ENCODE data around the gene USP32. TPM values are rescaled to one million over a fixed set of nuclear protein-coding genes. Genes with fewer than 3 reads are reported as not detected.

USP32 gene
- total and polyA plus RNA-seq, 10 of the 15 experiments (the other 5 are each of a cell fraction or from before 2014, with no cell fraction given) = 7.8 to 37.3 (median 25.5) TPM

DNA sequence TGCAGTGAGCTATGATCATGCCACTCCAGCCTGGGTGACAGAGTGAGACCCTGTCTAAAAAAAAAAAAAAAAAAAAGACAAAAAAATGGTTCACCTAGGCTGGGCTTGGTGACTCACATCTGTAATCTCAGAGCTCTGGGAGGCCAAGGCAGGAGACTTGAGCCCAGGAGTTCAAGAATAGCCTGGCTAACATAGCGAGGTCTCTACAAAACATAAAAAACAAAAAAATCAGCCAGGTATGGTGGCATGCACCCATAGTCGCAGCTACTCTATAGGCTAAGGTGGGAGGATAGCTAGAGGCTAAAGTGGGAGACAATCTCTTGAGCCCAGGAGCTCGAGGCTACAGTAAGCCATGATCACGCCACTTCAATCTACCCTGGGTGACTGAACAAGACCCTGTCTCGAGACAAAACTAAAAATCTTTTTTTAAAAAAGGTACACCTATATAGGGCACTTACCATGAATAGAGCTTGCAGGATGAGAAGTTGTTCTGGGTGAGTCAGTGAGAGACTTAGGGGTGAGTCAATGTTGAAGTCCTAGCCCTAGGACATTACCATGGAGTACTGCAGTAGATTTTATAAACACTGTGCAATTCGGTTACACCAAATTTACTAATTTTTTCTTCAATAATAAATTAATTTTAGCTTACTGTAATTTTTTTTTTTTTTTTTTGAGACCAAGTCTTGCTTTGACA, 19.0 kb downstream of the USP32 start (continued):
- no peak for TF ChIP-seq EGR1 (IDR thresholded peaks at IDR 0.05; ENCODE audit: borderline replicate concordance in 1 of 2, low read depth in 2 of 2, low read length in 2 of 2)

DNA sequence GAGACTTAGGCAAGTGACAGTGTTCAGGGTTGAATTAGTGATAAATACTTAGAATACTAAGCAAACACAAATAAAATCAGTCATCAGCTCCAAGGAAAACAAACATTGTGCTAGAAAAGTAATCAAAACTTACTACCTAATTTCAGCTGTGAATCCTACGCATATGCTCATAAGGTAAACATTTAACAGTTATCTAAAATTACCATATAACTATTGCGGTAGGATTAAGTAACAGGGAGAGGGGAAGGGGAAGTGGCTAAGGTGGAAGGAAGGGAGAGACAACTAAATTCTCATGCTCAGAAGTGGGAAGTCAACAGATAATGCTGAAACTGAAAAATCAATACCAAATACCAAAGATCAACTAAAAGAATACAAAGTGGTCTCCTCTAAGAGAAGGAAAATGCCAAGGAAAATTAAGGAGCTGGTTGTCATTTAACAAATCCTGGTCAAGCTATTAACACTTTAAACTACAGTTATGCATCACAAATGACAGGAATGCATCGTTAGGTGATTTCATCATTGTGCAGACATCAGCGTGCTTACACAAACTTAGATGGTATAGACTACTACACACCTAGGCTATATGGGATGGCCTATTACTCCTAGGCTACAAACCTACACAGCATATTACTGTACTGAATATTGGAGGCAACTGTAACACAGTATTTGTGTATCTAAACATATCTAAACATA, 20.0 kb downstream of the USP32 start:
- ChIA-PET CTCF (interaction anchor here (0.7 kb wide), 1 partner anchor 17 kb away, joined by 8 read pairs; no protein-coding TSS in a partner anchor), POLR2A (interaction anchor here (0.7 to 1.3 kb wide), 3 partner anchors 13 to 18 kb away, joined by 3 to 6 read pairs (median 5); no protein-coding TSS in a partner anchor), SMC1A (ENCODE audit: uncharacterized antibody, unreplicated experiment) (interaction anchor here (1.0 to 1.8 kb wide), 3 partner anchors 11 to 14 kb away, joined by 3 to 7 read pairs (median 5); no protein-coding TSS in a partner anchor), RAD21 (ENCODE audit: unreplicated experiment) (no interaction called here)
- FAIRE-seq (no peak), DNase-seq (ENCODE audit: low read depth, low spot score) (no peak), ATAC-seq (no peak)
- Histone ChIP-seq H2AFZ (ENCODE audit: control insufficient read depth, low read depth, low read length) (no peak overlapping the region), H3K9me3 (replicated peaks; ENCODE audit: control insufficient read depth, insufficient read depth, low read length) (no peaks in the 10 kb centered on the region; the same call in 2 of the 3 replicates), H3K27me3 (replicated peaks in 1 of 2; ENCODE audit: control insufficient read depth in 2 of 2, insufficient read depth in 2 of 2, low read length in 1 of 2) (no peaks in the 10 kb centered on the region), H3K4me1 (ENCODE audit: control insufficient read depth, insufficient read depth, low read length) (no peaks in the 10 kb centered on the region), H3K27ac (ENCODE audit: control insufficient read depth, insufficient read depth) (no peak overlapping the region), H3K9ac (ENCODE audit: control insufficient read depth, insufficient read depth, low read length) (no peak overlapping the region), H3K79me2 (ENCODE audit: control insufficient read depth, insufficient read depth, low read length) (peaks cover 7% of the 10 kb centered on the region), H4K20me1 (ENCODE audit: control insufficient read depth, insufficient read depth) (no peaks in the 10 kb centered on the region), H3K4me2 (ENCODE audit: control insufficient read depth, insufficient read depth) (no peak overlapping the region), H3K36me3 (ENCODE audit: control insufficient read depth in 2 of 2, insufficient read depth in 2 of 2, low read length in 1 of 2) (no peaks in the 10 kb centered on the region; a peak in 1 of 4 replicates), H3K4me3 (no peak overlapping the region)
- TSS peak; percentile 31 for BruUV-seq (replicated peaks)
- intact Hi-C loops (cut with micrococcal nuclease; ENCODE audit: unreplicated experiment) (no loop called here), in situ Hi-C loops (cut with MboI) (no loop called here)
- WGBS (ENCODE audit: insufficient coverage, insufficient replicate concordance, low lambda C conversion rate, missing lambda C conversion rate) = 49% methylated on average over 4 of the region's 4 CpGs
- 0 out of 2 replicates have a peak, but pooled peaks have one; percentile 7 for TF ChIP-seq NFXL1 (IDR thresholded peaks at IDR 0.05; ENCODE audit: borderline replicate concordance)
- no peak for TF ChIP-seq STAT1 (conservative IDR thresholded peaks at IDR 0.05)

Measured in GM12878 (cell line).